ENCODE data around the gene BAD. TPM values are rescaled to one million over a fixed set of nuclear protein-coding genes. Genes with fewer than 3 reads are reported as not detected.
"Not testable (repeated sequence)": the region's sequence is repeated elsewhere in the genome, so short reads cannot be mapped to it uniquely, and the experiment has no call there.

Gene BAD
- total RNA-seq, 1 donor from 2014 or later, result 43.6 TPM

GRCh38 chr11:64327375-64327774 is 42.9 kb upstream of the BAD start:
- no peak for FAIRE-seq
- H3K36me3 Mint-ChIP-seq (ENCODE audit: low read depth, unreplicated experiment), result peaks cover 5% of the 10 kb centered on the region
- H3K4me3 ChIP-seq (ENCODE audit: insufficient read depth, low read depth, low read length), result no peak overlapping the region
- H3K27ac ChIP-seq (ENCODE audit: low read depth, low read length), result no peak overlapping the region
- H3K27me3 Mint-ChIP-seq (ENCODE audit: low read depth, unreplicated experiment), result peaks cover 9% of the 10 kb centered on the region
- peaks cover 2% of the 10 kb centered on the region for H3K9me3 Mint-ChIP-seq (ENCODE audit: unreplicated experiment)
- DNase-seq (ENCODE audit: low read depth), result no peak
- no peaks in the 10 kb centered on the region for H3K27me3 ChIP-seq (ENCODE audit: insufficient read depth, low read length)
- H4K20me1 ChIP-seq (ENCODE audit: insufficient read depth, low read length), result peaks cover 10% of the 10 kb centered on the region
- H3K4me1 ChIP-seq (ENCODE audit: insufficient read depth, low read length), result peaks cover 10% of the 10 kb centered on the region
- TF ChIP-seq CTCF (IDR thresholded peaks at IDR 0.05; ENCODE audit: insufficient read depth, low read depth, low read length), result no peak
- no peak for TF ChIP-seq EZH2 (IDR thresholded peaks at IDR 0.05; ENCODE audit: insufficient read depth, low read length)
- H3K4me3 Mint-ChIP-seq (ENCODE audit: unreplicated experiment), result no peak overlapping the region
- H3K27ac Mint-ChIP-seq (ENCODE audit: unreplicated experiment), result no peak overlapping the region
- no peaks in the 10 kb centered on the region for H3K9me3 ChIP-seq (ENCODE audit: insufficient read depth, low read depth, low read length)
- peaks cover 12% of the 10 kb centered on the region for H3K4me1 Mint-ChIP-seq (ENCODE audit: low read depth, unreplicated experiment)
- H3K4me2 ChIP-seq (ENCODE audit: low read length), result no peak overlapping the region
- H3K9ac ChIP-seq (ENCODE audit: low read length), result no peak overlapping the region
- no peaks in the 10 kb centered on the region for H3K36me3 ChIP-seq (ENCODE audit: insufficient read depth, low read length)
- no peak overlapping the region for H2AFZ ChIP-seq (ENCODE audit: low read depth, low read length)
- H3K79me2 ChIP-seq (ENCODE audit: insufficient read depth, low read length), result no peaks in the 10 kb centered on the region

- H3K27me3 ChIP-seq (ENCODE audit: insufficient read depth, low read length), result no peaks in the 10 kb centered on the region
- Mint-ChIP-seq H3K4me1 (ENCODE audit: low read depth, unreplicated experiment) (peaks cover 15% of the 10 kb centered on the region), H3K27ac (ENCODE audit: unreplicated experiment) (no peak overlapping the region), H3K36me3 (ENCODE audit: low read depth, unreplicated experiment) (peaks cover 18% of the 10 kb centered on the region), H3K27me3 (ENCODE audit: low read depth, unreplicated experiment) (peaks cover 9% of the 10 kb centered on the region), H3K4me3 (ENCODE audit: unreplicated experiment) (no peak overlapping the region), H3K9me3 (ENCODE audit: unreplicated experiment) (peaks cover 2% of the 10 kb centered on the region)
- H4K20me1 ChIP-seq (ENCODE audit: insufficient read depth, low read length), result peaks cover 28% of the 10 kb centered on the region
- H3K4me2 ChIP-seq (ENCODE audit: low read length), result no peak overlapping the region
- no peak overlapping the region for H3K27ac ChIP-seq (ENCODE audit: low read depth, low read length)
- H3K9ac ChIP-seq (ENCODE audit: low read length), result no peak overlapping the region
- peaks cover 3% of the 10 kb centered on the region for H3K36me3 ChIP-seq (ENCODE audit: insufficient read depth, low read length)
- no peak for DNase-seq (ENCODE audit: low read depth)
- no peaks in the 10 kb centered on the region for H3K79me2 ChIP-seq (ENCODE audit: insufficient read depth, low read length)
- no peak overlapping the region for H2AFZ ChIP-seq (ENCODE audit: low read depth, low read length)
- TF ChIP-seq EZH2 (IDR thresholded peaks at IDR 0.05; ENCODE audit: insufficient read depth, low read length), result no peak
- TF ChIP-seq CTCF (IDR thresholded peaks at IDR 0.05; ENCODE audit: insufficient read depth, low read depth, low read length), result no peak
- H3K4me1 ChIP-seq (ENCODE audit: insufficient read depth, low read length), result peaks cover 3% of the 10 kb centered on the region
- H3K4me3 ChIP-seq (ENCODE audit: insufficient read depth, low read depth, low read length), result no peak overlapping the region
- H3K9me3 ChIP-seq (ENCODE audit: insufficient read depth, low read depth, low read length), result no peaks in the 10 kb centered on the region
- FAIRE-seq, result no peak
Observed at GRCh38 chr11:64324692-64325469, 40.4 kb upstream of the BAD start.

GRCh38 chr11:64323984-64324383 is 39.5 kb upstream of the BAD start:
- Mint-ChIP-seq H3K36me3 (ENCODE audit: low read depth, unreplicated experiment) (peaks cover 18% of the 10 kb centered on the region), H3K4me1 (ENCODE audit: low read depth, unreplicated experiment) (peaks cover 19% of the 10 kb centered on the region)
- H3K4me3 Mint-ChIP-seq (ENCODE audit: unreplicated experiment); H3K79me2 ChIP-seq (ENCODE audit: insufficient read depth, low read length); H3K9me3 ChIP-seq (ENCODE audit: insufficient read depth, low read depth, low read length); H3K27me3 Mint-ChIP-seq (ENCODE audit: low read depth, unreplicated experiment); H3K4me2 ChIP-seq (ENCODE audit: low read length); H3K36me3 ChIP-seq (ENCODE audit: insufficient read depth, low read length); H3K4me1 ChIP-seq (ENCODE audit: insufficient read depth, low read length); H2AFZ ChIP-seq (ENCODE audit: low read depth, low read length); H3K27ac Mint-ChIP-seq (ENCODE audit: unreplicated experiment); H3K27ac ChIP-seq (ENCODE audit: low read depth, low read length); FAIRE-seq; DNase-seq (ENCODE audit: low read depth); H3K9ac ChIP-seq (ENCODE audit: low read length); H3K9me3 Mint-ChIP-seq (ENCODE audit: unreplicated experiment); H3K4me3 ChIP-seq (ENCODE audit: insufficient read depth, low read depth, low read length); H3K27me3 ChIP-seq (ENCODE audit: insufficient read depth, low read length): not testable (repeated sequence)
- H4K20me1 ChIP-seq (ENCODE audit: insufficient read depth, low read length), result peaks cover 28% of the 10 kb centered on the region

Measured in astrocyte (in vitro differentiated cells and primary cell).